Astrocyte (in vitro differentiated cells and primary cell): ENCODE measurements around the gene CRYBA2. TPM values are rescaled to one million over a fixed set of nuclear protein-coding genes. Genes with fewer than 3 reads are reported as not detected.

Source experiments
- DNase-seq: peaks from one replicate; pipeline ENCODE4 v3.0.0-alpha.2; 2010; ENCODE audit warnings: low read depth
- FAIRE-seq: peaks from 2 replicates; lab custom pipeline; 2011; peaks lifted over from hg19 to GRCh38; lab: Jason Lieb, UNC
- H2AFZ ChIP-seq: 2 replicates; pipeline ENCODE4 v1.6.0; 2012; ENCODE audit warnings: low read depth, low read length, inconsistent platforms
- H3K27ac ChIP-seq: 2 replicates; pipeline ENCODE4 v1.5.1; 2011; ENCODE audit warnings: low read depth, low read length, inconsistent platforms
- H3K27me3 ChIP-seq: 2 replicates; pipeline ENCODE4 v1.6.0; 2011; ENCODE audit warnings: low read length, inconsistent platforms; ENCODE audit not compliant: insufficient read depth
- H3K36me3 ChIP-seq: 2 replicates; pipeline ENCODE4 v1.5.1; 2011; ENCODE audit warnings: low read length, inconsistent platforms; ENCODE audit not compliant: insufficient read depth
- H3K4me1 ChIP-seq: 2 replicates; pipeline ENCODE4 v1.5.1; 2011; ENCODE audit warnings: low read length, inconsistent platforms; ENCODE audit not compliant: insufficient read depth
- H3K4me2 ChIP-seq: 2 replicates; pipeline ENCODE4 v1.6.0; 2012; ENCODE audit warnings: low read length, inconsistent platforms
- H3K4me3 ChIP-seq: 2 replicates; pipeline ENCODE4 v1.5.1; 2011; ENCODE audit warnings: low read depth, mild to moderate bottlenecking, low read length, inconsistent platforms; ENCODE audit not compliant: insufficient read depth
- H3K79me2 ChIP-seq: 2 replicates; pipeline ENCODE4 v1.6.0; 2012; ENCODE audit warnings: mild to moderate bottlenecking, low read length, inconsistent platforms; ENCODE audit not compliant: insufficient read depth
- H3K9ac ChIP-seq: 2 replicates; pipeline ENCODE4 v1.6.0; 2012; ENCODE audit warnings: mild to moderate bottlenecking, low read length, inconsistent platforms
- H3K9me3 ChIP-seq: 2 replicates; pipeline ENCODE4 v1.5.1; 2012; ENCODE audit warnings: low read depth, mild to moderate bottlenecking, low read length, inconsistent platforms; ENCODE audit not compliant: insufficient read depth
- H4K20me1 ChIP-seq: 2 replicates; pipeline ENCODE4 v1.6.0; 2012; ENCODE audit warnings: low read length, inconsistent platforms; ENCODE audit not compliant: insufficient read depth
- H3K27ac Mint-ChIP-seq: one replicate; pipeline ENCODE4 v1.8.0; 2021; ENCODE audit warnings: mild to moderate bottlenecking, mixed read lengths; ENCODE audit not compliant: unreplicated experiment
- H3K27me3 Mint-ChIP-seq: one replicate; pipeline ENCODE4 v1.8.0; 2021; ENCODE audit warnings: low read depth, mixed read lengths; ENCODE audit not compliant: unreplicated experiment
- H3K36me3 Mint-ChIP-seq: one replicate; pipeline ENCODE4 v1.8.0; 2021; ENCODE audit warnings: low read depth, mixed read lengths; ENCODE audit not compliant: unreplicated experiment
- H3K4me1 Mint-ChIP-seq: one replicate; pipeline ENCODE4 v1.8.0; 2021; ENCODE audit warnings: low read depth, mixed read lengths; ENCODE audit not compliant: unreplicated experiment
- H3K4me3 Mint-ChIP-seq: one replicate; pipeline ENCODE4 v1.8.0; 2021; ENCODE audit warnings: mild to moderate bottlenecking, moderate library complexity, mixed read lengths; ENCODE audit not compliant: unreplicated experiment
- H3K9me3 Mint-ChIP-seq: one replicate; pipeline ENCODE4 v1.8.0; 2021; ENCODE audit warnings: mild to moderate bottlenecking, mixed read lengths; ENCODE audit not compliant: unreplicated experiment
- EZH2 ChIP-seq: IDR thresholded peaks from 2 replicates; pipeline ENCODE4 v1.6.1; 2012; ENCODE audit warnings: mild to moderate bottlenecking, low read length, inconsistent platforms; ENCODE audit not compliant: insufficient read depth
- total RNA-seq: library from RNA; stranded (reverse); gene quantifications from 2 replicates; pipeline ENCODE4 v1.2.1, GENCODE V29; 2021
- TF ChIP-seq, protein P1 (sequence below): IDR thresholded peaks from 2 replicates; pipeline ENCODE4 v1.5.1; 2011; ENCODE audit warnings: low read depth, mild to moderate bottlenecking, inconsistent platforms, low read length, moderate library complexity; ENCODE audit not compliant: insufficient read depth

The CRYBA2 gene
- total RNA-seq, 1 donor from 2014 or later, result not detected

- H3K9me3 Mint-ChIP-seq, result no peaks in the 10 kb centered on the region
- Histone ChIP-seq H3K9ac (no peak overlapping the region), H3K4me2 (no peak overlapping the region), H4K20me1 (no peaks in the 10 kb centered on the region), H3K4me1 (no peaks in the 10 kb centered on the region), H3K79me2 (no peaks in the 10 kb centered on the region), H3K4me3 (no peak overlapping the region), H3K27ac (no peak overlapping the region), H3K27me3 (peaks cover 55% of the 10 kb centered on the region), H2AFZ (no peak overlapping the region), H3K9me3 (no peaks in the 10 kb centered on the region), H3K36me3 (no peaks in the 10 kb centered on the region)
- H3K36me3 Mint-ChIP-seq, result no peaks in the 10 kb centered on the region
- H3K27me3 Mint-ChIP-seq, result peaks cover 80% of the 10 kb centered on the region
- DNase-seq (no peak), FAIRE-seq (no peak)
- H3K4me3 Mint-ChIP-seq, result no peak overlapping the region
- TF ChIP-seq EZH2, result no peak
- TF ChIP-seq, protein P1, sequence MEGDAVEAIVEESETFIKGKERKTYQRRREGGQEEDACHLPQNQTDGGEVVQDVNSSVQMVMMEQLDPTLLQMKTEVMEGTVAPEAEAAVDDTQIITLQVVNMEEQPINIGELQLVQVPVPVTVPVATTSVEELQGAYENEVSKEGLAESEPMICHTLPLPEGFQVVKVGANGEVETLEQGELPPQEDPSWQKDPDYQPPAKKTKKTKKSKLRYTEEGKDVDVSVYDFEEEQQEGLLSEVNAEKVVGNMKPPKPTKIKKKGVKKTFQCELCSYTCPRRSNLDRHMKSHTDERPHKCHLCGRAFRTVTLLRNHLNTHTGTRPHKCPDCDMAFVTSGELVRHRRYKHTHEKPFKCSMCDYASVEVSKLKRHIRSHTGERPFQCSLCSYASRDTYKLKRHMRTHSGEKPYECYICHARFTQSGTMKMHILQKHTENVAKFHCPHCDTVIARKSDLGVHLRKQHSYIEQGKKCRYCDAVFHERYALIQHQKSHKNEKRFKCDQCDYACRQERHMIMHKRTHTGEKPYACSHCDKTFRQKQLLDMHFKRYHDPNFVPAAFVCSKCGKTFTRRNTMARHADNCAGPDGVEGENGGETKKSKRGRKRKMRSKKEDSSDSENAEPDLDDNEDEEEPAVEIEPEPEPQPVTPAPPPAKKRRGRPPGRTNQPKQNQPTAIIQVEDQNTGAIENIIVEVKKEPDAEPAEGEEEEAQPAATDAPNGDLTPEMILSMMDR, result no peak
- no peak overlapping the region for H3K27ac Mint-ChIP-seq
- H3K4me1 Mint-ChIP-seq, result no peaks in the 10 kb centered on the region
These were observed 44.7 kb upstream of the CRYBA2 start for GRCh38 chr2:219037783-219038499.

DNA sequence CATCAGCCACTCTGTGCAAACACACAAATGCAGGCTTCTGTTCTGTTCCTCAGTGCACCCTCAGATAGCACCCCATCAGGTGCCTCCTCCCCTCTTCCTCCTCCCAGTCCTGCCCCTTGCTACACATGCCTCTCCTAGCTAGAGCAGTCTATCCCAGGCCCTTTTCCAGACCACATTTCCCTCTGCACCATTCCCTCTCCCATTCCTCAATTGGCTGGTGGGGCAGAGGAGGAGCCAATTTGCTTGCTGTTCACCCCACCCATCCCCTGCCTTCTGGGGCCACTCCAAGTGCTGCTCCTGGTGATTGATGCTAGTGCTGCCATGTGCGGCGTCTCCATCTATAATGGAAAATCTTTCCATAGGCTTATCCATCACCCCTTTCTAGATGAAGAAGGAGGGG, 42.7 kb upstream of the CRYBA2 start:
- peaks cover 43% of the 10 kb centered on the region for H3K27me3 ChIP-seq
- H4K20me1 ChIP-seq, result no peaks in the 10 kb centered on the region
- no peak for TF ChIP-seq EZH2
- TF ChIP-seq, protein P1, result no peak
- H3K36me3 ChIP-seq, result no peaks in the 10 kb centered on the region
- DNase-seq (no peak), FAIRE-seq (no peak)
- no peak overlapping the region for H3K9ac ChIP-seq
- H3K4me1 ChIP-seq, result no peaks in the 10 kb centered on the region
- Mint-ChIP-seq H3K27ac (no peak overlapping the region), H3K27me3 (peaks cover 82% of the 10 kb centered on the region), H3K9me3 (no peaks in the 10 kb centered on the region), H3K4me1 (no peaks in the 10 kb centered on the region), H3K36me3 (no peaks in the 10 kb centered on the region), H3K4me3 (no peak overlapping the region)
- no peak overlapping the region for H3K27ac ChIP-seq
- H3K4me3 ChIP-seq, result no peak overlapping the region
- H2AFZ ChIP-seq, result no peak overlapping the region
- no peak overlapping the region for H3K4me2 ChIP-seq
- H3K79me2 ChIP-seq, result no peaks in the 10 kb centered on the region
- H3K9me3 ChIP-seq, result no peaks in the 10 kb centered on the region

GRCh38 chr2:219034823-219035222, 41.6 kb upstream of the CRYBA2 start:
- Histone ChIP-seq H3K36me3 (no peaks in the 10 kb centered on the region), H3K4me1 (no peaks in the 10 kb centered on the region), H3K27ac (no peak overlapping the region), H3K27me3 (peaks cover 34% of the 10 kb centered on the region), H3K9ac (no peak overlapping the region), H3K4me3 (no peak overlapping the region), H3K79me2 (no peaks in the 10 kb centered on the region), H4K20me1 (no peaks in the 10 kb centered on the region), H2AFZ (no peak overlapping the region), H3K9me3 (no peaks in the 10 kb centered on the region), H3K4me2 (no peak overlapping the region)
- DNase-seq (no peak), FAIRE-seq (no peak)
- Mint-ChIP-seq H3K36me3 (no peaks in the 10 kb centered on the region), H3K9me3 (no peaks in the 10 kb centered on the region), H3K27me3 (peaks cover 75% of the 10 kb centered on the region), H3K27ac (no peak overlapping the region), H3K4me1 (no peaks in the 10 kb centered on the region), H3K4me3 (no peak overlapping the region)
- TF ChIP-seq, protein P1, result no peak
- TF ChIP-seq EZH2, result no peak
